Duodenal mucosa (tissue), 2 donors: ENCODE results near the gene DTNB.

Experiments used
- H3K27ac ChIP-seq: one replicate; pipeline ENCODE4 v1.7.0; 2013; ENCODE audit warnings: low read depth, low read length
- H3K27me3 ChIP-seq, 2 donors: one replicate each; pipeline ENCODE4 v1.7.0; 2013; ENCODE audit warnings: low read length in 2 of 2, control low read depth in 1 of 2; ENCODE audit not compliant: insufficient read depth in 2 of 2, control insufficient read depth in 1 of 2
- H3K36me3 ChIP-seq, 2 donors: one replicate each; pipeline ENCODE4 v1.7.0; 2013; ENCODE audit warnings: low read length in 2 of 2, control low read depth in 1 of 2; ENCODE audit not compliant: insufficient read depth in 2 of 2, control insufficient read depth in 1 of 2
- H3K4me1 ChIP-seq, 2 donors: one replicate each; pipeline ENCODE4 v1.7.0; 2013; ENCODE audit warnings: low read length in 2 of 2, control low read depth in 1 of 2; ENCODE audit not compliant: insufficient read depth in 2 of 2, control insufficient read depth in 1 of 2
- H3K4me3 ChIP-seq, 2 donors: one replicate each; pipeline ENCODE4 v1.7.0; 2013; ENCODE audit warnings: low read length in 2 of 2, low read depth in 1 of 2
- H3K9ac ChIP-seq, 2 donors: one replicate each; pipeline ENCODE4 v1.7.0; 2013; ENCODE audit warnings: low read length in 2 of 2, low read depth in 1 of 2
- H3K9me3 ChIP-seq, 2 donors: one replicate each; pipeline ENCODE4 v1.7.0; 2013; ENCODE audit warnings: low read length in 2 of 2, control low read depth in 1 of 2; ENCODE audit not compliant: control insufficient read depth in 1 of 2

Gene DTNB

DNA sequence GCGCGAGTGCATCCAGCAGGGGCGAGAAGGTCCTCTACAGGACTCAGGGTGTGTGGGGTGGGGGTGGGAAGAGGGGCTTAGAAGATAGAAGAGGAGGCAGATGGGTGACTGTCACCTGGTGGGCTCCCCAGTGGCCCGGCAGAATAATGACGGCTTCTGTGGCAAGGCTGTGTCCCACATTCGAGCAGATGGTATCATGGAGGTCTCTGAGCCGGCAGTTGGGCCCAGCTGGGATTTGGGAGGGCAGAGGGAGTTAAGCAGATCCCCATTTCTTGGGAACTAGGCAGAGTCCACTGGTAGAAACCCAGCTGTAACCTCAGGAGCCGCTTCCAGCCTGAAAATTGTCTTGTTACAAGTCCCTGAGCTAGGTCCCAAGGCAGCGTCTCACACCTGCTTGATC is 28.4 kb upstream of the DTNB start:
- Histone ChIP-seq H3K4me1 (peaks cover 10 to 22% of the 10 kb centered on the region in 2 donors), H3K27ac (no peak overlapping the region), H3K36me3 (no peaks in the 10 kb centered on the region), H3K9me3 (no peaks in the 10 kb centered on the region), H3K27me3 (peaks cover 28 to 29% of the 10 kb centered on the region in 2 donors), H3K4me3 (no peak overlapping the region), H3K9ac (no peak overlapping the region)

DNA sequence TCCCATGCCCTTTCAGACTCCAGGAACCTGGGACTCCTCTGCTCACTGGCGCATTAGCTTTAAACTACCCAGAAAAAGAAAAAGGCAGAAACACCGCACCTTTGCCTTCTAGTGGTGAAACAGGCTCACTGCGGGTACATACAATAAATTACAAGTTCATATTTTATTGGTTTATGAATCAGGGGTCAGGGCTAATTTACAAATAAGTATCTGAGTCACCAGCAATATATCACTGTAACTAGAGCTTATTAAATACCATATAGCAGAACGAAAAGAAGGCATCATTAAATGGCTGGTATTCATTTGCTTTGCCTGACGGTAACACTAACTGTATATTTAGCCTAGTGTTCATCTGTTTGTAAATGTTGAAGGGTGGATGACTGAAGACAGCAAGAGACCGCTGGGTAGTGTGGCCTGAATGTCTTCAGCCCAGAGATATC is 26.9 kb upstream of the DTNB start:
- no peaks in the 10 kb centered on the region for H3K36me3 ChIP-seq
- H3K4me1 ChIP-seq, result peaks cover 14 to 22% of the 10 kb centered on the region in 2 donors
- no peak overlapping the region for H3K9ac ChIP-seq
- H3K9me3 ChIP-seq, result no peaks in the 10 kb centered on the region
- H3K27ac ChIP-seq, result no peak overlapping the region
- peaks cover 28 to 29% of the 10 kb centered on the region in 2 donors for H3K27me3 ChIP-seq
- H3K4me3 ChIP-seq, result no peak overlapping the region

DNA sequence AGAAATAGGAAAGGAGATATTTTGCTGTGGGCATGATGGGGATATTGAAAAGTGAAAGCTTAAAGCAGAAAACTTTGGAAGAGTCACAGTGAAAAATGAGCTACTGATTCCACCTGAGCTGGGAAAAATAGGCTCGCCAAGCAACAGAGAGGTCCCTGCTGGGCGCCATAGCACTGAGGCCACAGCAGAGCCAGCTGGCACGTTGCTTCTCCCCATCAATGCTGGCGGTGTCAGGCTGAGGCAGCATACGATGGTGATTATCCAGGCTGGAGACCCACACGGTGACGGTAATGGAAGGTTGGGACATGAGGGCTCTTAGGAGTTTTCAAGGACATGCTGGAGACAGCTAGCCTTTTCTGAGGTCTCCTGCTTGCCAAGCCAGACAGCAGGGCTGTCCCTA is 25.8 kb upstream of the DTNB start:
- H3K27me3 ChIP-seq, result peaks cover 28 to 29% of the 10 kb centered on the region in 2 donors
- H3K4me1 ChIP-seq, result peaks cover 14 to 22% of the 10 kb centered on the region in 2 donors
- no peak overlapping the region for H3K27ac ChIP-seq
- no peak overlapping the region for H3K9ac ChIP-seq
- H3K36me3 ChIP-seq, result no peaks in the 10 kb centered on the region
- no peak overlapping the region for H3K4me3 ChIP-seq
- H3K9me3 ChIP-seq, result no peaks in the 10 kb centered on the region

DNA sequence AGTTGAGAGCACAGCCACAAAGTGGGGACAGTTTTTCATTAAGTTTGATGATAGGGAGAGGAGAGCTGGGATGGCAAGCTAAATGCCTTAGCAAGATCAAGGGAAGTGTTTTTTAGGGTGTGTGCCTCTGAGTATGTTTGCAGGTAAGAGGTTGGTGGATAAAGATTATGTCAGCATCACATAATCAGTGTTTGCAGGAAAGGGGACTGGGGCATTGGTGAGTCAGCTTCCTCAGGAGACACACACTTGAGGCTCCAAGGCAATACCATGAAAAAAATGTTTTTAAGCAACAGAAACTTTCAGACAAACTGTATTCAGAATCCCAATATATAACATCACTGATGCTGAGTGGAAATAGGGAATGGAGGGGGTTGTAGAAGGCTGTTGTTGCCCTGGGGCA is 25.4 kb upstream of the DTNB start:
- Histone ChIP-seq H3K9me3 (no peaks in the 10 kb centered on the region), H3K27me3 (peaks cover 28 to 29% of the 10 kb centered on the region in 2 donors), H3K27ac (no peak overlapping the region), H3K4me1 (peaks cover 14 to 22% of the 10 kb centered on the region in 2 donors), H3K4me3 (no peak overlapping the region), H3K36me3 (no peaks in the 10 kb centered on the region), H3K9ac (no peak overlapping the region)

DNA sequence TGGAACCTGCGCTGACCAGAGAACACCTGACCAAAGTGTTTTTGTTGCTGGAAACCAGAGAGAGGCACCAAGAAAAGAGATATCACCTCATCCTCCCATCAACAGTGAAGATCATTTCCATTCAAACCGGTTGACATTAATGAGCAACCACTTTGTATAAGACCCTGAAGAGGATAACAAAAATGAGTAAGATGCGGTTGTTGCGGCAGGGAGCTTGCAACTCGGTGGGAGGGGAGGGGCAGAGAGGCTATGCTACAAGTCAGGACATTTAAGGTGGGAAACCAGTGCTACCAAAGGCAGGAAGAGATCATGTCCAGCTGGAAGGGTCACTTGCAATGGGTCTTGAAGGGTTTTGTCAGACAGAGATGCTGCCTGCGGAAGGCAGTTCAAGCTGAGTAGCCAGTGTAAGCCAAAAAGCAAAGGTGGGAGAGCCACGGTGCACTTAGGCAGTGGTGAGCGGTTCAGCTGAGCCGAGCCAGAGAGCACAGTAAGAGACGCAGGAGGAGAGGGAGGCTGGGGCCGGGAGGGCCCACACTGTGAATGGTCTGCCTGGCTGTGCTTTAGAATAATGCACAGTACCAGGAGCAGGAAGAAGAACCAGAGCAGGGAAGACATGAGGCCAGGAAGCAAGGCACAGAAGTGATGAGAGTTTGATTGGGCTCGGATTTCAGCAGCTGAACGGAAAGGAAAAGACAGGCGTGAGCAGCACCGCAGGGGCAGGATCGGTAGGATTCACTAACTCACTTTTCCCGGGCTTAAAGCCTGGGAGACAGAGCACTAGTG is 24.4 kb upstream of the DTNB start:
- H3K36me3 ChIP-seq, result no peaks in the 10 kb centered on the region
- peaks cover 28 to 29% of the 10 kb centered on the region in 2 donors for H3K27me3 ChIP-seq
- H3K9me3 ChIP-seq, result no peaks in the 10 kb centered on the region
- peaks cover 14 to 22% of the 10 kb centered on the region in 2 donors for H3K4me1 ChIP-seq
- no peak overlapping the region for H3K9ac ChIP-seq
- H3K4me3 ChIP-seq, result no peak overlapping the region
- no peak overlapping the region for H3K27ac ChIP-seq

DNA sequence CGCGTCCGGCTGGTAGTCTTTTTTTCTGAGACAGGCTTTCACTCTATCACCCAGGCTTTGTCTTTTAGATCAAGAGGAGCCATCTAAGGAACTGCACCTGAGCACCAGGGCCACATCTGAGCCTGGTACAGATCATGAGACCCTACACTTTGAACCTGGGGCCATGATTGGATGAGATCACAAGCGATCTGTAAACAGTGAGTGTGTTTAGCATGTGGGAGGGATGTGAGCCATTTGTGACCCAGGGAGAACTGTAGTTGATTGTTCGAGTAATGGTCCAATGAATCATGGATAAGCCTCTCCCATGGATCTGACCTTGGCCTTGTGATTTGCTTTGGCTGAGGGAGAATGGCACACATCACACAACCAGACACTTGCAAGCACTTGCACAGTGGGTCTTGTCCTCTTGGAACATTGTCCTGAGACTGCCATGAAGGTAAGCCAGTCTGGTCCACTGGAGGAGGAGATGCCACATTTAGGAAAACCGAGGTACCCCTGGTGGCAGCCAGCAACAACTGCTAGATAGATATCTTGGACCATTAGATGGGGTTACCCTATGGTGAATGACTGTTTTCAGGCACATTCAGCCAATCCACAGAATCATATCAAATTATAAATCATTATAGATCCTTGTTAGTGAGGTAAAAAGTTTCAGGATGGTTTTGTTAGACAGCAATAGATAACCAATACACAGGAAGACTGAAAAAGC is 19.5 kb upstream of the DTNB start:
- H3K27ac ChIP-seq, result no peak overlapping the region
- H3K9ac ChIP-seq, result no peak overlapping the region
- peaks cover 5 to 10% of the 10 kb centered on the region in 2 donors for H3K27me3 ChIP-seq
- no peaks in the 10 kb centered on the region for H3K36me3 ChIP-seq
- H3K4me3 ChIP-seq, result no peak overlapping the region
- no peaks in the 10 kb centered on the region for H3K9me3 ChIP-seq
- peaks cover 4% of the 10 kb centered on the region in 2 donors for H3K4me1 ChIP-seq

DNA sequence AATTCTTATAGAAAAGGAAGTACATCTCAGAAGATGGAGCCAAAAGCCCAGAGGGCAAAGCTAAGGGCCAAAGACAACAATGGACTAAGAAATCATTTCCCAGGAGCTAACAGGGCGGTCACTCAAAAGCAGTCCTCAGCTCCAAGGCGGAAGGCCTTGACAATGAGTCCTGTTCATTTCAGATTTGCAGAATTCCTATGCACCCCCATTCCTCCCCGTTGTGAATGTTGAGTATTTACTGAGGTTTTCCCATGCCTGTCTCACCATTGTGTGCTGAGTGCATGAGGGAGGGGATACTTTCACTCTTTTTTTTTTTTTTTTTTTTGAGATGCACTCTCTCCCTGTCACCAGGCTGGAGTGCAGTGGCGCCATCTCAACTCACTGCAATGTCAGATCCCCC is 18.8 kb upstream of the DTNB start:
- Histone ChIP-seq H3K9ac (no peak overlapping the region), H3K9me3 (no peaks in the 10 kb centered on the region), H3K36me3 (no peaks in the 10 kb centered on the region), H3K4me3 (no peak overlapping the region), H3K4me1 (peaks cover 0 to 4% of the 10 kb centered on the region in 2 donors), H3K27me3 (peaks cover 2% of the 10 kb centered on the region in 2 donors), H3K27ac (no peak overlapping the region)

DNA sequence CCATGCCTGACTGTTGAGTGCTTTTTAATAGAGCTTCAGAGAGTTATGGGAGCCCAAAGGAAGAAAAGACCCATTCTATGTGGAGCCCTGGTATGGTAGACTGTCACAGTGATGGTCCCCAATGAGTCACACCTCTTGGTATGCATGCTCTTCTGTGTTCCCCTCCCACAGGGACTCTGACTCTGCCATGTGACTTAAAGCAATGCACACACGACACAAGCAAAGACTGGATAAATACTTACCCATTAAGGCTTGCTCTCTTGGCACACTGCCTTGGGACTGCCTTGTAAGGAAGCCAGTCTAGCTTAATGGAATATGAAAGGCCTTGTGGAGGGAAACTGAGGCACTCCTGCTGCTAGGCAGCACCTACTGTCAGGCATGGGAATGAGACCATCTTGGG is 16.7 kb upstream of the DTNB start:
- Histone ChIP-seq H3K9ac (no peak overlapping the region), H3K36me3 (no peaks in the 10 kb centered on the region), H3K9me3 (no peaks in the 10 kb centered on the region), H3K27ac (no peak overlapping the region), H3K4me1 (no peaks in the 10 kb centered on the region), H3K4me3 (no peak overlapping the region), H3K27me3 (peaks cover 0 to 4% of the 10 kb centered on the region in 2 donors)

DNA sequence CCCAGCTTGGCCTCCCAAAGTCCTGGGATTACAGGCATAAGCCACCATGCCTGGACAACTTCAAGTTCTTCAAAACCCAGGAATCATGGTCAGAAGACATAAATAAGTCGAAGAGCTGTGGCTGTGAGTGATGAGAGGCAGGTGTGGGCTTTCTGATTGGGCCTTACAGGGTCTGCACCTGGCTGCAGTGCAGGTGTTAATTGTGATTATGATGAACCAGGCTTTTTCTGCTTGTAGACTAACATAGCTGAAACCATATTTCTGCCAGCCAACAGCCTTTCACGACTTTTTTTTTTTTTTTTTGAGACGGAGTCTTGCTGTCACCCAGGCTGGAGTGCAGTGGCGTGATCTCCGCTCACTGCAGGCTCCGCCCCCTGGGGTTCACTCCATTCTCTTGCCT is 14.9 kb upstream of the DTNB start:
- H3K36me3 ChIP-seq, result no peaks in the 10 kb centered on the region
- no peaks in the 10 kb centered on the region for H3K9me3 ChIP-seq
- no peaks in the 10 kb centered on the region for H3K4me1 ChIP-seq
- H3K9ac ChIP-seq, result no peak overlapping the region
- H3K27me3 ChIP-seq, result peaks cover 0 to 5% of the 10 kb centered on the region in 2 donors
- H3K4me3 ChIP-seq, result no peak overlapping the region
- H3K27ac ChIP-seq, result no peak overlapping the region

DNA sequence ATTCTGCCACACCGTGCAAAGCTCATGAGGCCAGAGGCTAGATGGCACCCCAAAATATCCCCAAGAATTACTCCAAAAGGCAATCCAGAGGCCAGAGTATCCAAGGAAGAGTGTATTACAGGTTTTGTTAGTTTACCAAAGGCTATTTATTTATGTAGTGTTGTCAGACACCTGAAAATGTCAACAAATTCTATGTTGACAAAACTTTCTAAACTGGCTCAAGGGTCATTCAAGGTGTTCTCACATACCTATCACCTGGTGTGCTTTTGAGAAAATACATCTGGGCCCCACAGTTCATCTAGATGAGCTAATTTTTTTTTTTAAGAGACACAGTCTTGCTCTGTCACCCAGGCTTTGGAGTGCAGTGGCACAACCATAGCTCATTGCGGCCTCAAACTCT is 12.4 kb upstream of the DTNB start:
- Histone ChIP-seq H3K27ac (no peak overlapping the region), H3K27me3 (peaks cover 0 to 5% of the 10 kb centered on the region in 2 donors), H3K9ac (no peak overlapping the region), H3K36me3 (no peaks in the 10 kb centered on the region), H3K4me3 (no peak overlapping the region), H3K4me1 (no peaks in the 10 kb centered on the region), H3K9me3 (no peaks in the 10 kb centered on the region)
